HFF-Myc (cell line): ENCODE results near the gene PIGM.
A peak's percentile ranks its signal among the peaks of the same experiment; 100 is the strongest.
"Not testable (repeated sequence)": the region's sequence is repeated elsewhere in the genome, so short reads cannot be mapped to it uniquely, and the experiment has no call there.

Experiments
- DNase-seq: peaks from one replicate; pipeline ENCODE4 v3.0.0-alpha.2; 2011; ENCODE audit warnings: low read depth; ENCODE audit errors: extremely low read depth
- H3K4me3 ChIP-seq: replicated peaks from 2 replicates; pipeline ENCODE4 v1.5.1; 2011; ENCODE audit warnings: low read depth, mild to moderate bottlenecking, control low read depth, low read length
- CTCF ChIP-seq: IDR thresholded peaks from 2 replicates; pipeline ENCODE4 v1.5.1; 2012; ENCODE audit warnings: mild to moderate bottlenecking, low read depth, low read length, control low read depth; ENCODE audit errors: missing control alignments

PIGM gene

GRCh38 chr1:160061369-160062229 is 29.8 kb upstream of the PIGM start:
- no peak overlapping the region for H3K4me3 ChIP-seq
- TF ChIP-seq CTCF: no peak
- no peak for DNase-seq

- no peak overlapping the region for H3K4me3 ChIP-seq
- DNase-seq: no peak
- peak; percentile 18 for TF ChIP-seq CTCF
Measured at GRCh38 chr1:160058087-160058486, 26.3 kb upstream of the PIGM start.

- DNase-seq: no peak
- no peak for TF ChIP-seq CTCF
- H3K4me3 ChIP-seq: no peak overlapping the region
Measured at GRCh38 chr1:160056648-160057169, 24.9 kb upstream of the PIGM start.

GRCh38 chr1:160053548-160054365 is 22.0 kb upstream of the PIGM start:
- no peak for DNase-seq
- H3K4me3 ChIP-seq: no peak overlapping the region
- TF ChIP-seq CTCF: no peak

GRCh38 chr1:160052936-160053335 is 21.1 kb upstream of the PIGM start:
- no peak for TF ChIP-seq CTCF
- DNase-seq: no peak
- H3K4me3 ChIP-seq: no peak overlapping the region

- no peak for DNase-seq
Measured at GRCh38 chr1:160050619-160051018, 18.8 kb upstream of the PIGM start.

GRCh38 chr1:160050182-160050581 is 18.4 kb upstream of the PIGM start:
- not testable (repeated sequence) for H3K4me3 ChIP-seq, DNase-seq

More at GRCh38 chr1:160050619-160051018, 18.8 kb upstream of the PIGM start:
- no peak overlapping the region for H3K4me3 ChIP-seq
- TF ChIP-seq CTCF: no peak
